GM23338 (cell line): ENCODE measurements around the gene TPST2.

ENCODE experiments used
- CTCF ChIP-seq, 2 experiments: fragments of 200-600 bp in 1 of 2; sonication (generic) in 1 of 2; conservative IDR thresholded peaks; 2 replicates each; pipeline versions ENCODE4 v1.5.1 to v1.6.1; 2016 to 2017; ENCODE audit warnings: antibody characterized with exemption in 2 of 2, low read depth in 2 of 2, mild to moderate bottlenecking in 2 of 2, moderate library complexity in 1 of 2
- EZH2 ChIP-seq: fragments of 200-600 bp; sonication (generic); IDR thresholded peaks from one replicate; pipeline ENCODE4 v1.8.0; 2017; ENCODE audit warnings: antibody characterized with exemption, mild to moderate bottlenecking, low read depth; ENCODE audit not compliant: unreplicated experiment
- EZH2phosphoT487 ChIP-seq: fragments of 200-600 bp; sonication (generic); IDR thresholded peaks from one replicate; pipeline ENCODE4 v1.8.1; 2018; ENCODE audit warnings: antibody characterized with exemption; ENCODE audit not compliant: unreplicated experiment
- JUNB ChIP-seq: IDR thresholded peaks from one replicate; pipeline ENCODE4 v1.6.1; 2016; ENCODE audit warnings: antibody characterized with exemption; ENCODE audit not compliant: unreplicated experiment
- POLR2AphosphoS5 ChIP-seq: IDR thresholded peaks from 2 replicates; pipeline ENCODE4 v1.6.1; 2016; ENCODE audit warnings: antibody characterized with exemption, low read depth
- REST ChIP-seq: IDR thresholded peaks from one replicate; pipeline ENCODE4 v1.6.1; 2018; ENCODE audit warnings: antibody characterized with exemption; ENCODE audit not compliant: unreplicated experiment
- ZNF331 ChIP-seq: fragments of 250-450 bp; sonication (Bioruptor Pico); IDR thresholded peaks from 2 replicates; pipeline ENCODE4 v1.5.0; 2020; ENCODE audit warnings: low read depth, mild to moderate bottlenecking, moderate library complexity

GRCh38 chr22:26480611-26480932 is 109.4 kb downstream of the TPST2 start:
- no peak for TF ChIP-seq CTCF (conservative IDR thresholded peaks at IDR 0.05; ENCODE audit: low read depth in 2 of 2)
- no peak for TF ChIP-seq EZH2
- no peak for TF ChIP-seq JUNB
- no peak for TF ChIP-seq POLR2AphosphoS5
- TF ChIP-seq REST = no peak
- TF ChIP-seq ZNF331 (CRISPR knock-in tag) = no peak
- TF ChIP-seq EZH2phosphoT487 = no peak
